H1 (cell line): Measurements from ENCODE around the gene FGD6. TPM values are rescaled to one million over a fixed set of nuclear protein-coding genes. Genes with fewer than 3 reads are reported as not detected.

Source experiments
- CTCF ChIA-PET: fragments of 300-600 bp; sonication (Branson Sonifier 250); formaldehyde crosslinking; loops from one replicate; lab custom pipeline; 2021; ENCODE audit not compliant: partially characterized antibody; lab: Charles Lee
- POLR2A ChIA-PET: fragments of 300-600 bp; sonication (Branson Sonifier 250); formaldehyde crosslinking; loops from one replicate; lab custom pipeline; 2021; ENCODE audit warnings: inconsistent platforms; ENCODE audit not compliant: partially characterized antibody; lab: Charles Lee
- DNase-seq, 2 experiments: peaks; one replicate each; pipeline versions ENCODE4 v3.0.0 to v3.0.0-alpha.2; 2010 to 2022; ENCODE audit warnings: low spot score in 2 of 2, low read depth in 1 of 2, mixed read lengths in 1 of 2
- FAIRE-seq: peaks from 2 replicates; lab custom pipeline; 2011; peaks lifted over from hg19 to GRCh38; lab: Jason Lieb, UNC
- H2AFZ ChIP-seq: 2 replicates; pipeline ENCODE4 v1.8.1; 2012; ENCODE audit warnings: low read length, inconsistent platforms
- H2AK5ac ChIP-seq: 2 replicates; pipeline ENCODE4 v1.6.1; 2013; ENCODE audit warnings: low read depth, low read length
- H2BK120ac ChIP-seq: replicated peaks from 2 replicates; pipeline ENCODE3; 2013; ENCODE audit warnings: low read depth, low read length, inconsistent platforms
- H2BK12ac ChIP-seq: 2 replicates; pipeline ENCODE4 v1.6.1; 2013; ENCODE audit warnings: low read depth, low read length
- H2BK15ac ChIP-seq: 2 replicates; pipeline ENCODE4 v1.6.1; 2013; ENCODE audit warnings: low read length
- H2BK20ac ChIP-seq: 2 replicates; pipeline ENCODE4 v1.6.1; 2013; ENCODE audit warnings: low read length
- H2BK5ac ChIP-seq: 2 replicates; pipeline ENCODE4 v1.6.1; 2013; ENCODE audit warnings: low read depth, low read length
- H3K14ac ChIP-seq: 2 replicates; pipeline ENCODE4 v1.6.1; 2013; ENCODE audit warnings: inconsistent platforms; ENCODE audit not compliant: insufficient read length
- H3K18ac ChIP-seq: 2 replicates; pipeline ENCODE4 v1.6.1; 2013; ENCODE audit warnings: low read length; ENCODE audit errors: extremely low read depth
- H3K23ac ChIP-seq: 2 replicates; pipeline ENCODE4 v1.6.1; 2013; ENCODE audit warnings: inconsistent platforms; ENCODE audit not compliant: insufficient read length
- H3K23me2 ChIP-seq: 2 replicates; pipeline ENCODE4 v1.6.1; 2013; ENCODE audit warnings: low read depth, low read length
- H3K27ac ChIP-seq: 2 replicates; pipeline ENCODE4 v1.6.1; 2011; ENCODE audit warnings: low read depth, low read length, inconsistent platforms
- H3K27me3 ChIP-seq, 4 experiments: replicated peaks in 1 of 4; 1 replicate in 1 of 4; 2 replicates in 3 of 4; pipeline versions ENCODE4 v1.6.1 to v1.8.1; 2011 to 2013; ENCODE audit warnings: low read length in 3 of 4, mild to moderate bottlenecking in 3 of 4, inconsistent platforms in 2 of 4, mixed read lengths in 2 of 4, moderate library complexity in 1 of 4; ENCODE audit not compliant: control insufficient read depth in 3 of 4, insufficient read depth in 3 of 4; ENCODE audit errors: extremely low read depth in 1 of 4
- H3K36me3 ChIP-seq, 4 experiments: 2 replicates each; pipeline versions ENCODE4 v1.6.1 to v1.8.1; 2011 to 2013; ENCODE audit warnings: mild to moderate bottlenecking in 4 of 4, low read length in 3 of 4, moderate library complexity in 2 of 4, control low read depth in 1 of 4, inconsistent platforms in 1 of 4; ENCODE audit not compliant: insufficient read depth in 4 of 4, control insufficient read depth in 2 of 4
- H3K4ac ChIP-seq: replicated peaks from 2 replicates; pipeline ENCODE3; 2013; ENCODE audit warnings: low read length, low read depth, mixed read lengths, inconsistent platforms; ENCODE audit not compliant: insufficient read length
- H3K4me1 ChIP-seq, 4 experiments: replicated peaks in 1 of 4; 1 replicate in 1 of 4; 2 replicates in 3 of 4; pipeline versions ENCODE4 v1.6.1 to v1.8.1; 2011 to 2013; ENCODE audit warnings: low read length in 3 of 4, inconsistent platforms in 2 of 4, mixed read lengths in 1 of 4; ENCODE audit not compliant: insufficient read depth in 4 of 4, control insufficient read depth in 3 of 4
- H3K4me2 ChIP-seq, 2 experiments: 2 replicates each; pipeline versions ENCODE4 v1.6.1 to v1.8.1; 2011 to 2013; ENCODE audit warnings: low read depth in 2 of 2, low read length in 2 of 2, control low read depth in 1 of 2, inconsistent platforms in 1 of 2, mild to moderate bottlenecking in 1 of 2; ENCODE audit not compliant: insufficient read depth in 1 of 2
- H3K4me3 ChIP-seq, 4 experiments: fragments of 200-600, 300-600 bp in 1 of 4; sonication (generic), shearing (Covaris generic), sonication (Bioruptor Twin) in 1 of 4; 2 replicates each; pipeline versions ENCODE4 v1.5.1 to v1.8.1; 2011 to 2016; ENCODE audit warnings: low read length in 4 of 4, low read depth in 3 of 4, control low read depth in 2 of 4, inconsistent platforms in 2 of 4, mild to moderate bottlenecking in 2 of 4, mixed read lengths in 1 of 4, moderate library complexity in 1 of 4; ENCODE audit not compliant: insufficient read depth in 2 of 4; ENCODE audit errors: extremely low read depth in 1 of 4
- H3K56ac ChIP-seq: replicated peaks from 2 replicates; pipeline ENCODE3; 2013; ENCODE audit warnings: low read depth, mild to moderate bottlenecking, mixed read lengths, low read length, inconsistent platforms; ENCODE audit not compliant: insufficient read length
- H3K79me1 ChIP-seq: 2 replicates; pipeline ENCODE4 v1.6.1; 2013; ENCODE audit warnings: low read depth, low read length, control low read depth
- H3K79me2 ChIP-seq, 2 experiments: 2 replicates each; pipeline versions ENCODE4 v1.6.1 to v1.8.1; 2012 to 2013; ENCODE audit warnings: low read length in 2 of 2, mild to moderate bottlenecking in 2 of 2, inconsistent platforms in 1 of 2; ENCODE audit not compliant: insufficient read depth in 2 of 2, control insufficient read depth in 1 of 2
- H3K9ac ChIP-seq, 4 experiments: replicated peaks in 1 of 4; 1 replicate in 1 of 4; 2 replicates in 3 of 4; pipeline versions ENCODE4 v1.6.1 to v1.8.1; 2011 to 2013; ENCODE audit warnings: low read depth in 3 of 4, low read length in 3 of 4, control low read depth in 2 of 4, mild to moderate bottlenecking in 2 of 4, moderate library complexity in 2 of 4, inconsistent platforms in 1 of 4; ENCODE audit errors: extremely low read depth in 1 of 4
- H3K9me3 ChIP-seq, 2 experiments: 2 replicates each; pipeline versions ENCODE4 v1.6.1 to v1.8.1; 2012 to 2013; ENCODE audit warnings: mild to moderate bottlenecking in 2 of 2, moderate library complexity in 2 of 2, control low read depth in 1 of 2, inconsistent platforms in 1 of 2, low read depth in 1 of 2, low read length in 1 of 2, mixed read lengths in 1 of 2; ENCODE audit not compliant: insufficient read depth in 2 of 2
- H4K20me1 ChIP-seq, 2 experiments: replicated peaks in 1 of 2; 2 replicates each; pipeline versions ENCODE3 to v1.8.1; 2011 to 2013; ENCODE audit warnings: inconsistent platforms in 2 of 2, low read length in 2 of 2, mild to moderate bottlenecking in 1 of 2; ENCODE audit not compliant: insufficient read depth in 2 of 2, control insufficient read depth in 1 of 2
- H4K5ac ChIP-seq: 2 replicates; pipeline ENCODE4 v1.6.1; 2013; ENCODE audit warnings: low read length, low read depth, mixed read lengths, inconsistent platforms; ENCODE audit not compliant: insufficient read length
- H4K8ac ChIP-seq: 2 replicates; pipeline ENCODE4 v1.8.0; 2013; ENCODE audit warnings: mild to moderate bottlenecking, moderate library complexity, low read length, inconsistent platforms; ENCODE audit not compliant: insufficient read depth; ENCODE audit errors: extremely low read depth
- H4K91ac ChIP-seq: replicated peaks from 2 replicates; pipeline ENCODE3; 2013; ENCODE audit warnings: low read length, mixed read lengths, inconsistent platforms; ENCODE audit not compliant: insufficient read length
- ASH2L ChIP-seq: fragments of 200-600, 300-600 bp; sonication (generic); IDR thresholded peaks from one replicate; pipeline ENCODE4 v1.7.1; 2017; ENCODE audit warnings: low read length
- KDM4A ChIP-seq: IDR thresholded peaks from one replicate; pipeline ENCODE4 v1.7.1; 2012; ENCODE audit warnings: low read depth, mild to moderate bottlenecking, moderate library complexity, low read length, inconsistent platforms; ENCODE audit not compliant: severe bottlenecking
- POLR2A ChIP-seq, 2 experiments: IDR thresholded peaks; 1 replicate in 1 of 2; 2 replicates in 1 of 2; pipeline ENCODE4 v1.6.1; 2011; ENCODE audit warnings: low read depth in 2 of 2, low read length in 2 of 2, mild to moderate bottlenecking in 2 of 2; ENCODE audit errors: control extremely low read depth in 1 of 2
- POLR2AphosphoS5 ChIP-seq: IDR thresholded peaks from 2 replicates; pipeline ENCODE4 v1.6.1; 2011; ENCODE audit warnings: low read depth, low read length
- SUZ12 ChIP-seq: fragments of 200-600 bp; sonication (generic); IDR thresholded peaks from 2 replicates; pipeline ENCODE4 v1.6.1; 2012; ENCODE audit warnings: mild to moderate bottlenecking, inconsistent platforms, low read length, moderate library complexity, mixed read lengths
- TAF7 ChIP-seq: optimal IDR thresholded peaks from 2 replicates; pipeline ENCODE3; 2011; ENCODE audit warnings: low read depth, mild to moderate bottlenecking, inconsistent platforms, low read length, moderate library complexity, borderline replicate concordance
- WGBS, 2 experiments: shearing (Covaris generic) in 1 of 2; methylation state at CpG; one replicate each; pipeline versions ENCODE4 v1.1.6 to v1.1.7; 2013 to 2015; ENCODE audit warnings: low lambda C conversion rate in 2 of 2, mixed read lengths in 2 of 2, inconsistent platforms in 1 of 2, low coverage in 1 of 2, missing lambda C conversion rate in 1 of 2; ENCODE audit not compliant: insufficient replicate concordance in 2 of 2, insufficient coverage in 1 of 2, insufficient read length in 1 of 2; ENCODE audit errors: extremely low coverage in 1 of 2, missing lambda C conversion rate in 1 of 2; 5-methylcytosine and 5-hydroxymethylcytosine counted together
- polyA plus RNA-seq, 7 experiments: library from polyadenylated mRNA; depleted of rRNA in 3 of 7; stranded (reverse) in 5 of 7; unstranded in 2 of 7; fragments of >200 nt in 5 of 7; fragments of 200-250 nt in 2 of 7; gene quantifications; 1 replicate in 5 of 7; 2 replicates in 1 of 7; 4 replicates in 1 of 7; pipeline versions ENCODE4 v1.2.1 to v1.2.3, GENCODE V29; 2011 to 2013; ENCODE audit warnings: missing spikeins in 2 of 7, mixed read lengths in 2 of 7
- total RNA-seq: library from RNA; stranded (reverse); fragmentation: NEBNext Ultra II Directional; extraction: Animal tissue kit (Norgen Biotek cat#: 25700); gene quantifications from 2 replicates; pipeline ENCODE4 v1.2.1, GENCODE V29; 2021

The FGD6 gene
- total and polyA plus RNA-seq, 2 of the 8 experiments (the other 6 are each of a cell fraction or from before 2014, with no cell fraction given), result 12.2 to 24.3 TPM

GRCh38 chr12:95207407-95207806 lies 9.9 kb downstream of the FGD6 start:
- Histone ChIP-seq H3K18ac (no peak overlapping the region), H2AK5ac (no peak overlapping the region), H4K8ac (no peak overlapping the region), H3K79me1 (no peaks in the 10 kb centered on the region; the same call in 1 of the 2 replicates), H2BK12ac (no peak overlapping the region), H2BK20ac (no peak overlapping the region), H3K14ac (no peak overlapping the region)
- TF ChIP-seq KDM4A (no peak), TAF7 (no peak), ASH2L (no peak), SUZ12 (no peak), POLR2AphosphoS5 (no peak), POLR2A (IDR thresholded peaks at IDR 0.05; ENCODE audit: control extremely low read depth in 1 of 2, low read depth in 2 of 2, low read length in 2 of 2) (no peak)
- TF ChIP-seq, all 59 proteins: peak for 0
- H3K23me2 ChIP-seq, result no peaks in the 10 kb centered on the region
- no peak overlapping the region for H2BK15ac ChIP-seq
- H3K27me3 ChIP-seq, result no peaks in the 10 kb centered on the region
- no peak overlapping the region for H3K4me3 ChIP-seq
- no peak overlapping the region for H3K56ac ChIP-seq
- H2BK120ac ChIP-seq, result no peak overlapping the region
- H4K5ac ChIP-seq, result no peak overlapping the region
- H4K91ac ChIP-seq, result no peak overlapping the region
- no peak overlapping the region for H2AFZ ChIP-seq
- no peaks in the 10 kb centered on the region for H3K9me3 ChIP-seq
- H2BK5ac ChIP-seq, result no peak overlapping the region
- no peak overlapping the region for H3K23ac ChIP-seq
- H4K20me1 ChIP-seq, result no peaks in the 10 kb centered on the region
- H3K27ac ChIP-seq, result no peak overlapping the region
- H3K4ac ChIP-seq, result no peak overlapping the region
- ChIA-PET CTCF (interaction anchor here (0.6 kb wide), 1 partner anchor 61 kb away, joined by 4 read pairs; no protein-coding TSS in a partner anchor), POLR2A (interaction anchor here (7.7 kb wide), 1 partner anchor 12 kb away, joined by 89 read pairs; the partner anchor contains the start of genes FGD6 and VEZT)
- peaks cover 0 to 12% (median 3%) of the 10 kb centered on the region in 4 experiments; a peak in 3 of 8 replicates for H3K36me3 ChIP-seq
- peaks cover 0 to 80% of the 10 kb centered on the region in 2 experiments; a peak in 2 of 4 replicates for H3K79me2 ChIP-seq
- H3K4me1 ChIP-seq, result peaks cover 2 to 39% (median 25%) of the 10 kb centered on the region in 4 experiments; a peak in 6 of 7 replicates
- 31% methylated on average over 2 of the region's 2 CpGs; no CpG with 5 or more reads in 1 of the 2 experiments for WGBS, 2 experiments
- H3K4me2 ChIP-seq, result peak overlapping the region; percentile 19 to 25
- no peak overlapping the region for H3K9ac ChIP-seq
- FAIRE-seq (no peak), DNase-seq (no peak)
